CD4-positive, alpha-beta T cell treated with Interleukin-12 subunit alpha and Interleukin-12 subunit beta, for 1 hour (primary cell): ENCODE data around the gene C1GALT1.

Experiments used
- DNase-seq: peaks from one replicate; pipeline ENCODE4 v3.0.0-alpha.2; 2020

The C1GALT1 gene

DNA sequence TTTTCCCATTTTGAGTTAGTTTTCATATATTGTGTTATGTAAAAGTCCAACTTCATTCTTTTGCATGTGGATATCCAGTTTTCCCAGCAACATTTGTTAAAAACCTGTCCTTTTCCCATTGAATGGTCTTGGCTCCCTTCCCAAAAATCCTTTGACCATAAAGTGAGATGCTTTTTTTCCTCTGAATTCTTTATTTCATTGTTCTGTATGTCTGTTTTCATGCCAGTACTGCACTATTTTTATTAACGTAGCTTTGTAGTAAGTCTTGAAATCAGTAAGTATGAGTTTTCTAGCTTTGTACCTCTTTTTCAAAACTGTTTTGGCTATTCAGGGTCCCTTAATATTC is 20.0 kb downstream of the C1GALT1 start:
- no peak for DNase-seq

DNA sequence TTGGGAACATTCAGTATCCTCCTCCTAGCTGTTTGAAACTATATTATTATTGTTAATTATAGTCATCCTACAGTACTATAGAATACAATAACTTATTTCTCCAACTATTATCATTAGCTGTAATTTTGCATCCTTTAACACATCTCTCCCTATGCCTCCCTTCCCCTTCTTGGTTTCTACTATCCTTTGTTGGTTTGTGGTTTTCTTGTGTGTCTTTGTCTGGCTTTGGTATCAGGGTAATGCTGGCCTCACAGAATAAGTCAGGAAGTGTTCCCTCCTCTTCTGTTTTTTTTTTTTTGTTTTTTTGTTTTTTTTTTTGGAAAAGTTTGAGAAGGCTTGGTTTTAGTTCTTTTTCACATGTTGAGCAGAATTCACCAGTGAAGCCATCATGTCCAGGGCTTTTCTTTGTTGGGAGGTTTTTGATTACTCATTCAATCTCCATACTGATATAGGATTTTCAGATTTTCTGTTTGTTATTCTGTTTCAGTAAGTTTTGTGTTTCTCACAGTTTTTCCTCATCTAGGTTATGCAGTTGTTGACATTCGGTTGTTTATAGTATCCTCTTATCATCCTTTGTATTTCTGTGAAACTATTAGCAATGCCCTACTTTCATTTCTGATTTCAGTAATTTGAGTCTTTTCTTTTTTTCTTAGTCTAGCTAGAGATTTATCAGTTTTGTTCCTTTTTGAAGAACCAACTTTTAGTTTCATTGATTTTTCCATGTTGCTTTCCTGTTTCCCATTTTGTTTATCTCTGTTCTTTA is 21.6 kb downstream of the C1GALT1 start:
- no peak for DNase-seq

DNA sequence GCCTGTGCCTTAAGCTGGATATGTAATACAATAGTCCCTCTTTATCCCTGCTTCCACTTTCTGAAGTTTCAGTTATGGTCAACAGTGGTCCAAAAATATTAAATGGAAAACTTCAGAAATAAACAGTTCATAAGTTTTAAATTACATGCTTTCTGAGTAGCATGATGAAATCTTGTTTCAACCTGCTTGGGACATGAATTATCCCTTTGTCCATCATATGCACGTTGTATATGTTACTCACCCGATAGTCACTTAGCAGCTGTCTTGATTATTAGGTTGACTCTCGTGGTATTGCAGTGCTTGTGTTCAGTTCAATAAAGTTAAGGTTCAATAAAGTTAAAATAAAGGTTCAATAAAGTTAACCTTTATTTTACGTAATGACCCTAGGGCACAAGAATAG is 25.5 kb downstream of the C1GALT1 start:
- DNase-seq, result no peak

DNA sequence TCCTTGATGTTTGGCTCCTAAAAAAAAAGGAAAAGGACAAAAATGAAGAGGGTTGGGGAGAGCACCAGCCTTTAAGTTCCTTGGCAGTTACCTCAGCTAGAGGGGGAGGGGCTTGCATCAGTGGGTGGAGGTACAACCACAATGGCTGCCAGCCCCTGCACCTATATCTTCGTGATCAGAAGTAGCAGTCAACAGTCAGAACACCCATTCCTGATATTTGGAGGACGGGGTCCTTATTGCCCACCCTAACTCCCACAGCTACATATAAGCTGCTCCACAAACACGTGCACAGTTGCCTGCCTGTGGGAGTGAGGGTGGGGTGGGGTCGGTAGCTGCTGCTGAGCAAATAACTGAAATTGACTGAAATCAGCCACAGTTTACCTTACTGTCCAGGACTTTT is 26.2 kb downstream of the C1GALT1 start:
- no peak for DNase-seq

DNA sequence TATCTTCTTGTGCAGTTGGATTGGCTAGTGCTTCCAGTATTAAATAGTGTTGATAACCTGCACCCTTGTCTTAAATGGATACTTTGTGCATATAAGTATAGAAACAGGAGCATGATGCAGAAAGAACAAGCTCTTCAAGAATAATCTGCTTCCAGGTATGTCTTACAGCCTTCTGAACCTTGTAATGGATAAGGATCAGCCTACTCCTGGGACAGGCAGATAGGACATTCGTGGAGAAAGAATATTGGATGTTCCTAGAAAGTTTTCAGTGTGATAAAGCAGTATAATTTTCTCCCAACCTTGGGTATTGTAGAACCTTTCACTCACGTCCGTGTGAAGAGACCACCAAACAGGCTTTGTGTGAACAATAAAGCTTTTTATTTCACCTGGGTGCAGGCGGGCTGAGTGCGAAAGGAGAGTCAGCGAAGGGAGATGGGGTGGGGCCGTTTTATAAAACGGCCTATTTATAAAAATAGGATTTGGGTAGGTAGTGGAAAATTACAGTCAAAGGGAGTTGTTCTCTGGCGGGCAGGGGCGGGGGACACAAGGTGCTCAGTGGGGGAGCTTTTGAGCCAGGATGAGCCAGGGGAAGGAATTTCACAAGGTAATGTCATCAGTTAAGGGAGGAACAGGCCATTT is 27.2 kb downstream of the C1GALT1 start:
- no peak for DNase-seq

DNA sequence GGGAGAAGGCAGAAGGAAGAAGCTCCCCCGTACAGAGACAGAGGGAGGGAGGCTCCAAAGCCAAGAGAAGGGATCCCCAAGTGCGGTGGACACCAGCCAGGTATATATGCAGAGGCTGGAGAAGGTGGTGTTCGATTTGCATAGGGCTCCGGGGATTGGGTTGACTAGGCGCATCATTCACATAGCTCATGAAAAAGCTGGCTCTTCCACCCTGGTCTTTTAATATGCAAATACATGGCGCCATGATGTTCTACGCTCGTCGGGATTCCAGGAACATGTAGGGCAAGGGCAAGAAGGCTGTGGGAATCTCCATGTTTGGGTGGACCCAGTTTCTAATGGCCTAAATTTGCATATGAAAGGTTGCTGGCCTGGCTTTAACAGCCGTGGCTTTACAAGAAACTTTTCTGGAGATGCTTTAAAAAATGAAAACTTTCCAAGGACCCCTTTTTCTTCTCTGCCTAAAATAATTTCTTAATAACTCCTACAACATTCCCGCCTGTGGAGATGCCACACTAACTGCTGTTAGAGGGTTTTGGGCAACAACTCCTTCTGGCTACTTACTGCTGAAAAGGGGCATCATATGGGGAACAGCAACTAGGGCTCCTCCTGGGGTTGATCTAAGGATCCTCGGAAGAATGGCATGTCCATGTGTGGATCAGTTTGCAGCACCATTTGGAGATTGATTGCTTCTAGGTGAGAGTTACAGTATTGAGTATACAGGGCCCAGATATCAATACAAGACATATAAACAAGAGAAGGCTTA is 28.3 kb downstream of the C1GALT1 start:
- no peak for DNase-seq

DNA sequence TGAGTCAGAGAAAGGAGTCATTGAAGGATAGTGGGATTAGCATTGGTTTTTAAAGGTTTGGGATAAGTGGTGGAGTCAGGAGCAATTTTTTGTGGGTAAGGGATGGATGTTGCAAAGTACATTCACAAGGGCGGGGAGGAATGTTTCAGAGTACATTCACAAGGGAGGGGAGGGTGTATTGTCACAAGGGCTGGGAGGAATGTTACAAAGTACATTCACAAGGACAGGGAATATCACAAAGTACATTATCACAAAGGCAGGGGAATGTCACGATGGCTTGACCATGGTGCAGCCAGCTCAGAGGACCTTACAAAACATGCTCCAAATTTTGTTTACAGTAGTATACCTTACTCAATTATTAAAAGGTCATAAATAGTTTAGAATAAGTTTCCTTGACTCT is 30.3 kb downstream of the C1GALT1 start:
- no peak for DNase-seq

DNA sequence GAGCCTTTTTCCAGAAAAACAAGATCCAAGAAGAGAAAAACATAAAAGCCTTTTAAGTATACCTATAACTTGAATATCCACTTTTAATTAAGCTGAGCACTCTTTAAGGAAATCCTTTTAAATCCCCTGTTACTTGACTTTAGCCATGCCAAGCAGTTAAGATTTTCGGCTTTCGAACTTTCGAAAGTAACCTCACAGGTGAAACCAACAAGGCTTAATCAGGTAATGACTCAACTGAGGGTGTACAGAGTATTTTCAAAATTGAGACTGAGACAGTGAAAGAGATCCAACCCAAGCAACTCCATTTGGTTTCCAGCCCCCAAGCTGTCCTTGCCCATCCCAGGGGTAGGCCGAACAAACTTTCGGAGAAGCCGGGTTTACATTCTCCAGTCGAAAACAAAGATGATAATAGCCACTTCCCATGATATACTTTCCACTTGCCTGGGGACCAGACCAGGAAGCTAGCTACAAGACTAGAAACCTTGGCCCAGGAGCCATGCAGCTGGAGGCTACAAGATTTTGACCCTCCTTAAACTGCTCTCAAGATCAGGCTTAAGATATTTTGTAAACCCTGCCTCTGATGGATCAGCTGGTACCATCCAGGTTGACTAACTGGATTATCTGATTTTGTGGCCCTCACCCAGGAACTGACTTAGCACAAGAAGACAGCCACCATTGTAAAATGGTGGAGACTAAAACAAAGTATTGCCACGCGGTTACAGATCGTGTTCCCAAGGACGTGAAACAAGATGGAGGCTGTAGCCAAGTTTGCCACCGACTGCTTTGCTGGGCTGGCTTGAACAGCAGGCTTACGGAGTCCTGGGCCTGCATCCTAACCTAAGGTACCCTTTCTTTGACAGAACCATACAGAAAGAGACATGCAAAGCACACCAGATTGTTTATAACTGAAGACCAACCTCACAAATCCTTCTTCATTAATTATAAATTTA is 32.3 kb downstream of the C1GALT1 start:
- DNase-seq, result no peak

DNA sequence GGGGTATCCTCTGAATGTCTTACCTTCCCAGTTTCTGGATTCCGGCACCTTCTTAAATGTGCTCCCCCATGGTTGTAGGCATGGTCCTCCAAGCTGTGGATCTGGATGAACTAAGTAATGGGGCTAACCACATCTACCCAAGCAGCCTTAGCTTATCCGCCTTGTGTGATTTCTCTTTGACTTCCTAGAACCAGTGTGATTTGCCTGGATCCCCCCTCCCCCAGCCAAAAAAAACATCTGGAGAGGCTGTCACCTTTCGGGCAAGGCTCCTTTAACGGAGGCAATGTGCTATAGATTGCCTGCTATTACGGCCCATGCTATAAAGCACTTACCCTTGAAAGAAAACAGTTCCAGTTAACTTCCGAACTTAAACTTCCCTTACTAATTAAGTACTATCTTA is 33.9 kb downstream of the C1GALT1 start:
- no peak for DNase-seq

DNA sequence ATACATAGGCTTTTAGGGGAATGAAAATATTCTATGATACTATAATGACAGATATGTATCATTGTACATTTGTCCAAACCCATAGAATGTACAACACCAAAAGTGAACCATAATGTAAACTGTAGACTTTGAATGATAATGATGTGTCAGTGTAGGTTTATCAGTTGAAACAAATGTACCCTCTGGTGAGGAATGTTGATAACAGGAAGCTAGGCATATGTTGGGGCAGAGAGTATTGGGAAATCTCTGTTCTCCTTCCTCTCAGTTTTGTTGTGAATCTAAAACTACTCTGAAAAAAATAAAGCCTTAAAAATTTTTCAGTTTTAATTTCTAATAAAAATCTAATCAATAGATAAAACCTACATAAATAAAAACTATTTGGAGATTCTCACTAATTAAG is 36.9 kb downstream of the C1GALT1 start:
- DNase-seq, result no peak

DNA sequence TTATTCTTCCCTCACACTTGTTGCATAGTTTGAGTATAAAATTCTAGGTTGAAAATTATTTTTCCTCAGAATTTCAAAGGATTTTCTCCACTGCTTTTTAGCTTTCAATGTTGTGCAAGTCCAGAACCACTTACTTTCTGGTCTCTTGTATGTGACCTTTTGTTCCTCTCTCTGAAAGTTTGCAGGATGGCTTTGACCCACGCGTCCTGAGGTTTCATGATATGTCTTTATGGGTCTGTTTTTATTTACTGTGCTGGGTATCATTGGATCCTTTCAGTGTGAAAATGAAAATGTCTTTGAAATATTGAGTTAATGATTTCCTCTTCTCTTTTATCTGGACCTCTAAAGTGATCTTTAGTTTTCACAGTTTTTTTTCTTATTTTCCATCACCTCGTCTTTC is 38.5 kb downstream of the C1GALT1 start:
- DNase-seq, result no peak

DNA sequence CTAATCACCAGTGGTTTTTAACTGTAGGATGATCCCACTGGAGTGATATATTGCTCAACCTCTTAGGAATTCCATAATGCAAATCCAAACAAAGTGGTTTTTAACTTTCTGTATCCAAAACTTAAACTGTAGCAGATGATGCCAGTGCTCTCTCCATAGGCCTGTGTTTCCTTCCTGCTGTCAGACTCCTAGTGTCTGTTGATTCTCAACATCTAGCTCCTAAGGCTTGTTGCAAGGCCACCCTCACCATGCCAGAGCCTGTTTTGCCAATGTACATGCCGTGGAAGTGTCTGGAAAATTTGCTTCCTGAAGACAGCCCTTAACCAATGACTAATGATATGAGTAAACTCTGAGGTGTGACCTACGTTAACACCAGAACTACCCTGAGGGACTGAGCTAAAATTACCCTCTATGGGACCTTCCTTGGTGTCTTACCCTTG is 39.3 kb downstream of the C1GALT1 start:
- DNase-seq, result no peak

DNA sequence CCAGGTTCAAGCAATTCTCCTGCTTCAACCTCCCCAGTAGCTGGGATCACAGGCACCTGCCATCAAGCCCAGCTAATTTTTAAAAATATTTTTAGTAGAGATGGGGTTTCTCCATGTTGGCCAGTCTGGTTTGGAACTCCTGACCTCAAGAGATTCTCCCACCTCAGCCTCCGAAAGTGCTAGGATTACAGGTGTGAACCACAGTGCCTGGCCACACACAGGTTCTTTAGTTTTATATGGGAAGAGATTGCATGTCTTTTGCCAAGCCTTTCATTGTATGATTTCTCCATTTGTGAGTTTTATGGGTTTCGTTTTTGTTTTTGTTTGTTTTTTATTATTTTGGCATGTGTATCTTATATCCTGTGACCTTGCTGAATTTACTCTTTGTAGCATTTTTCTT is 40.9 kb downstream of the C1GALT1 start:
- no peak for DNase-seq

DNA sequence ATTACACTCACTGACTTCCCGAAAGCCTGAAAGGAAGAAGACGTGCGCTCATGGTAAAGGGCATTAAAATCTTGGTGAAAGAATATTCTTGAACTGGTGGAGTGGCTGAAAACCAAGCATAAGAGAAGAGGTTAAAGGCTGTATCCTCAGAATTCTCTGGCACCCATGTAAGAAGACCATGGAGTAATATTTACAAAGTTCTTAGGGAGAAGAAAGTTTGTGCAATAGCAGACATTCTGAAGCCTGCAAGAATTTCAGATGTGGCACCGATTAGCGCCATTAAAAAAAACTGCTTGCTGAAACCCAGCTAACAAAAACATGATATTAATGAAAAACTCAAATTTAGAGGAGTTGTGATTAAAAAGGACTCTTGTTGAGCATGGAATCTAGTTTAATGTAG is 44.1 kb downstream of the C1GALT1 start:
- no peak for DNase-seq

DNA sequence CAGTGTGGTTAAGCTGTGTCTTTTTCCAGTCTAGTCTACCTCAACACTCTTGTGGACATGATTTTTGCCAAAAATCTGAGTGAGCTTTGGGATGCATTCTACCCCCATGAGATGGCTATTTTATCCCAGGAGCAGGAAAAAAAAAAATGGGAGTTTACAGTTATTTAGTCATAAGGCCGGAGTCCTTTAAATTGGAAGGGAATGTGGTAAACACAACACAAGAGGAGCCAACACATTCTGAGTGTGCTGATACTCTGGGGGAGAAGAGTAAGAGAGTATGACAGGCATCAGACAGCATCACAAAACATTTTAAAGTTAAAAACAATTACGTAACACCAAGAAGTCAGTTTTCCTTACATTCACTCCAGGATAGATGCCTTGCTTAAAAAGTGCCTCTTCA is 46.1 kb downstream of the C1GALT1 start:
- no peak for DNase-seq

DNA sequence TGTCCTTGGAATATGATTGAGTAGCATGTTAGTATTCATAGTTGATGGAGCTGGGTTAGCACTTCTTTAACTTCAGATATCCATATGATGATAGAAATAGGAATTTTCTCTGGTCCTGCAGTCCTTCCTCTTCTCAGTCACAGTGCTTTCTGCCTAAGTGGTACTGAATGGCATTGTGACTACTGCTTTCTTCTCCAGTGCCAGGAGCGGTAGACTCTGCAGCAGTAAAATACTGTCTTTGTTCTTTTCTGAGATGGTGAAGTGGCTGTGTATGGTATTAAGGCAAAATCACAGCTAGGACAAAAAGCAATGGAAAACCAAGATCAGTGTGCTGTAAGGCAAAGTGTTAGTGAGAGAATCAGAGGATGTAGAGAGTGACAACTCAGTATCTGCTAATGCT is 46.6 kb downstream of the C1GALT1 start:
- DNase-seq, result no peak

DNA sequence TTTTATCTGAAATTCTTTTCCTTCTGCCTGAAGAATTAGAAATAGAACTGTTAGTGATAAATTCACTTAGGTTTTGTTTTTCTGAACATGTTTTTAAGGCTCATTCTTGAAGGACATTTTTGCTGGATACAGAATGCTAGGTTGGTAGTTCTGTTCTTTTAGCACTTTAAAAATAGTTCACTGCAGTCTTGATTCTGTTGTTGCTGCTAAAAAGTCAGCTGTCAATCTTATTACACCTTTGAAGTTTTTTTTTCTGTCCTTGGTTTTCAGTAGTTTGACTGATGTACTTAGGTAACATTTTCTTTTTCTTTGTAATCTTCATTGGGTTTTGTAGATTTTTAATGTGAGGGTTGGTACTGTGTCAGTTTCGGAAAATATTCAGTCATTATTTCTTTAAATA is 48.7 kb downstream of the C1GALT1 start:
- DNase-seq, result no peak

DNA sequence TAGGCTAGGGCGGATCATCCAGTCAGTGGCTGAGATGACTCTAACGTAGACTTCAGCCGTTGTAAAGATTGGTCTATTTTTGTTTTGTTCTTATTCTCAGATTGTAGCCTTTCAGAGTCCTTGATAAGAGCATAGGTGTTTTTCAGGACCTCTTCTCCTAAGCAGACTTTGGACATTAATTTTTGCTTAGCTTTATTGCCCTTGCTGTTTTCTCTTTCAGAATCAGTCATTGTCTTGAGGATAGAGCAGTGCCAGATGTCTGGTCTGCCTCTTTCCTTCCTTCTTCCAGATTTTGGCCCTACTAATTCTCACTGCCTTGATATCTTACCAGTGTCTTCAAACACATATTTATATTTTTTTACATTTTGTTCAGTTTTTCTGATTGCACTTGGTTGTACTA is 49.5 kb downstream of the C1GALT1 start:
- no peak for DNase-seq

DNA sequence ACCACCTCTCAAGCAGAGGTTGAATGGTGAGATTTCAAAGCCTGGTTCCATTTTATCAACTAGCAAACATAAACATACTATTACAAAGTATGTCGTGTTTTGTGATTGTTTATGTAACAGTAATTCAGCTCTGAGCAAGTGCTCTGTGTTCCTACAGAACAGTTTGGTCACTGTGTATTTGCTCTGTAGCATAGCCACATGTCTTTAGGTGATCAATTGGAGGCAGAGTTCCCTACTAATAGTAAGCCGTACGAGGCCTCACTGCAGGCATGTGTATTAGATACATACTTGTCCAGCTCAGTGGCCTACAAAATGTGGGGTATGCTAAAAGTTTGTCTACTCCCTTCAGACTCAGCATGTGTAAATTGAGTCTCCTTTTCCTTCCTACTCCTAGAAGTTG is 53.0 kb downstream of the C1GALT1 start:
- no peak for DNase-seq

DNA sequence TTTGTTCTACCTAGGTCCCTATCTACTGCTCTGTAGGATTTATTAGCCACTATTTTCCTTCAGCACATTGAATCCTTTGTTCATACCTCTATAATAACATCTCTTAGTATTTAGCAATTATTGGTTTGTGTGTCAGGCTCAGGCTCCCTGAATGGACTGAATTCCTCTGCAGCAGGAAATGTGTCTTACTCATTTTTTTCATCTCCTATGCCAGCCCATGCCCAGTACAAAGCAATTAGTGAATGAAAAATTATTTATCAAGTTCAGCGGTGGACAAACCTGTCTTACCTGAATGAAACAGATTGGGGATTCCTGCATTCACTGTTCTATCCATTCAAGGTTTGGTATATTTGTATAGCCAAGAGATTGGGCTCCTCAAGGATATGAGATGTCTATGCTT is 53.7 kb downstream of the C1GALT1 start:
- DNase-seq, result no peak

DNA sequence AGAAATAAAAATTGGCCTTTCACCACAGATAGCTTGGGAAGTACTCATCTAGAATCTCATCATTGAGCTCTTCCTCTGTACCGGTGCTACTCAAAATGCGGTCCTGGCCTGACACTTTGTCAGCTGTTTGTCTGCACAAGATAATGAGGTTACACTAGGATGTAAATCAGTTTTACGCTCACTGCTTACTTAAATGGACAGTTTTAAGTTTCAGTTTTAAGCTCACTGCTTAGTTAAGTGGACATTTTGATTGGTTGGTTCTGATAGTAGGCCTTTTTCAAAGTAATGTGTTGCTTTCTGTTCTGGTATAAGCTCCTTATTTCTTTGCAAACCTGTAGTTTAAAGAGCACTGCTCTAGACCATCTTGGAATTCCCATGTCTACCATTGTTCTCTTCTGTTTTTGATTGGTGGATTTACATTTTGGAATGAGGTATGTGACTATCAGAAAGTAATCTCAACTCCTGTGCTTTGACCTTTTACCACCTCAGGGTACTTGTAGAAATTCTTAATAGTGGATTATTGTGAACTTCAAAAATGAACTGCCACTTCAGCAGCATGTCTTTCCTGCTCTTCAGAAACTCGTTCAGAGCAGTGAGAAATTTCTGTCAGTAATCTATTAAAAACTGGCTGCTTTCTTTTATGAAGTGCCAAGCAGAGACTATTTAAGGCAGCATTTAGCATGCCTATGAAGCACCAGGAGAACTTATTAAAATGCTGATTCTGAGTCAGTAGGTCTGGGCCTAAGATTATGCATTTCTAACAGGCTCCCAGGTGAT is 55.0 kb downstream of the C1GALT1 start:
- DNase-seq, result no peak

DNA sequence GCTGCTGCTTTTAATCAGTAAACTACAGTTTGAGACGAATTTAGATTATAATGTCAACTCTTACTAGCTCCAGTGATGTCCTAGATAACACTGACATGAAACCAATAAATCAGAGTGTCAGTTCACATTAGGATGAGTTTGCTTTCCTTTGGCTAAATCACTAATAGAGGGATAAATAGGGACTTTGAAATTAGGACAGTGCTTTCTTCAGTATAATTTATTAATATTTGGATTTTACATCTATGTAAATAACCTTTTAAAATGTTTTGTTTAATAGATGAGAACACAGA is 55.6 kb downstream of the C1GALT1 start:
- no peak for DNase-seq

DNA sequence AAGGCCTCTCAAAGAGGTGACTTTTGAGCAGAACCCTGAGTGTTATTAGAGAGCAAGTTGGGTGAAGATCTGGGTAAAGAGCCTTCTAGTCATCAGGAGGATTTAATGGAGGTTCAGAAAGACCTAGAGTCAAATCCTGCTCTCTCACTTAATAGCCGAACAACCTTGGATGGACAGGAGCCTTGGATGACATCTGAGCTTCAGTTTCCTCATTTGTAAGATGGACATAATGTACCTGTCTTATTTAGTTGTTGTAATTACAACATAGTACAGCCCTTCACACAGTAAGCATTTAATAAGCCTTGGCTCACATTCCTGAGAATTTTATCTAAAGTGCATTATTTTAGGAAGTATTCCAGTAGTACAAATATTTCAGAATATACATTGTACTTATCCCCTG is 57.0 kb downstream of the C1GALT1 start:
- no peak for DNase-seq
